ACHN (cell line): ENCODE results near the gene PCDHB16.
A peak's percentile ranks its signal among the peaks of the same experiment; 100 is the strongest.
"Not testable (repeated sequence)": the region's sequence is repeated elsewhere in the genome, so short reads cannot be mapped to it uniquely, and the experiment has no call there.

Experiments
- DNase-seq: peaks from one replicate; pipeline ENCODE4 v3.0.0-alpha.2; 2015
- in situ Hi-C: cut with HindIII; loops from 2 replicates; pipeline ENCODE4 v1.10.0; 2017; ENCODE audit warnings: low sequenced_read_pairs, low pct_ligation_motif_present, low pct_unique_long_range_greater_than_20kb

PCDHB16 gene

GRCh38 chr5:141179371-141179770, 2.8 kb upstream of the PCDHB16 start:
- in situ Hi-C loops, DNase-seq: not testable (repeated sequence)

GRCh38 chr5:141179876-141180275, 2.3 kb upstream of the PCDHB16 start:
- DNase-seq, in situ Hi-C loops: not testable (repeated sequence)

GRCh38 chr5:141180313-141180712, 1.9 kb upstream of the PCDHB16 start:
- in situ Hi-C loops, result no loop called here
- no peak for DNase-seq

- DNase-seq, in situ Hi-C loops: not testable (repeated sequence)
Observed at GRCh38 chr5:141184117-141184855, 2.1 kb downstream of the PCDHB16 start.

GRCh38 chr5:141186897-141187512, 4.8 kb downstream of the PCDHB16 start, which contains the start of gene PCDHB9:
Gene PCDHB9, plus strand, starts transcription at chr5:141187161. Its CDS starts 158 bp downstream, at chr5:141187319.
- DNase-seq, result no peak
- in situ Hi-C loops, result no loop called here

GRCh38 chr5:141188682-141189081, 6.5 kb downstream of the PCDHB16 start:
- DNase-seq, in situ Hi-C loops: not testable (repeated sequence)

GRCh38 chr5:141189131-141189530, 6.9 kb downstream of the PCDHB16 start:
- in situ Hi-C loops, DNase-seq: not testable (repeated sequence)

- DNase-seq, result peak; percentile 41
- in situ Hi-C loops, result no loop called here
Observed at GRCh38 chr5:141192110-141192725, 10.0 kb downstream of the PCDHB16 start, which contains the start of gene PCDHB10. Gene PCDHB10, plus strand, starts transcription at chr5:141192353. Its CDS starts 200 bp downstream, at chr5:141192553.

GRCh38 chr5:141194332-141194731, 12.1 kb downstream of the PCDHB16 start:
- DNase-seq, in situ Hi-C loops: not testable (repeated sequence)

GRCh38 chr5:141196363-141196762, 14.2 kb downstream of the PCDHB16 start:
- no peak for DNase-seq
- in situ Hi-C loops, result no loop called here

GRCh38 chr5:141199359-141200235, 17.4 kb downstream of the PCDHB16 start, which contains the start of gene PCDHB11:
Gene PCDHB11, plus strand, starts transcription at chr5:141199627. Its CDS starts 148 bp downstream, at chr5:141199775.
- DNase-seq, result peak; percentile 53
- in situ Hi-C loops, result no loop called here

- in situ Hi-C loops, DNase-seq: not testable (repeated sequence)
Observed at GRCh38 chr5:141201126-141201525, 18.9 kb downstream of the PCDHB16 start.

- in situ Hi-C loops, DNase-seq: not testable (repeated sequence)
Observed at GRCh38 chr5:141201646-141202045, 19.5 kb downstream of the PCDHB16 start.

GRCh38 chr5:141208478-141208877, 26.3 kb downstream of the PCDHB16 start, which contains the start of gene PCDHB12:
Gene PCDHB12, plus strand, starts transcription at chr5:141208719. Its CDS starts 189 bp downstream, at chr5:141208908.
- in situ Hi-C loops, result no loop called here
- DNase-seq, result no peak

- DNase-seq, in situ Hi-C loops: not testable (repeated sequence)
Observed at GRCh38 chr5:141210281-141210680, 28.1 kb downstream of the PCDHB16 start.

GRCh38 chr5:141210849-141211248, 28.7 kb downstream of the PCDHB16 start:
- in situ Hi-C loops, DNase-seq: not testable (repeated sequence)

GRCh38 chr5:141213656-141214339, 31.6 kb downstream of the PCDHB16 start, which contains the start of gene PCDHB13:
Gene PCDHB13, plus strand, starts transcription at chr5:141213919. Its CDS starts 205 bp downstream, at chr5:141214124.
- DNase-seq, result peak; percentile 58

More at GRCh38 chr5:141213656-141214339, 31.6 kb downstream of the PCDHB16 start, which contains the start of gene PCDHB13:
- in situ Hi-C loops, result not testable (repeated sequence)
